BE2C (cell line): ENCODE measurements around the gene DUOX1.

Source experiments
- DNase-seq: peaks from one replicate; pipeline ENCODE4 v3.0.0-alpha.2; 2020
- H3K27me3 ChIP-seq: fragments of 250-450 bp; sonication (Bioruptor Pico); 2 replicates; pipeline ENCODE4 v1.5.1; 2020; ENCODE audit warnings: mild to moderate bottlenecking
- H3K36me3 ChIP-seq: fragments of 250-450 bp; sonication (Bioruptor Pico); 2 replicates; pipeline ENCODE4 v1.5.1; 2020; ENCODE audit warnings: mild to moderate bottlenecking
- H3K4me1 ChIP-seq: fragments of 250-450 bp; sonication (Bioruptor Pico); 2 replicates; pipeline ENCODE4 v1.5.1; 2020
- H3K4me3 ChIP-seq: 2 replicates; pipeline ENCODE4 v1.5.1; 2011; ENCODE audit warnings: low read depth, low read length
- H3K9me3 ChIP-seq: fragments of 250-450 bp; sonication (Bioruptor Pico); 2 replicates; pipeline ENCODE4 v1.5.1; 2020
- CTCF ChIP-seq: IDR thresholded peaks from 2 replicates; pipeline ENCODE4 v1.5.1; 2012; ENCODE audit warnings: mild to moderate bottlenecking, low read depth, low read length

DUOX1 gene

DNA sequence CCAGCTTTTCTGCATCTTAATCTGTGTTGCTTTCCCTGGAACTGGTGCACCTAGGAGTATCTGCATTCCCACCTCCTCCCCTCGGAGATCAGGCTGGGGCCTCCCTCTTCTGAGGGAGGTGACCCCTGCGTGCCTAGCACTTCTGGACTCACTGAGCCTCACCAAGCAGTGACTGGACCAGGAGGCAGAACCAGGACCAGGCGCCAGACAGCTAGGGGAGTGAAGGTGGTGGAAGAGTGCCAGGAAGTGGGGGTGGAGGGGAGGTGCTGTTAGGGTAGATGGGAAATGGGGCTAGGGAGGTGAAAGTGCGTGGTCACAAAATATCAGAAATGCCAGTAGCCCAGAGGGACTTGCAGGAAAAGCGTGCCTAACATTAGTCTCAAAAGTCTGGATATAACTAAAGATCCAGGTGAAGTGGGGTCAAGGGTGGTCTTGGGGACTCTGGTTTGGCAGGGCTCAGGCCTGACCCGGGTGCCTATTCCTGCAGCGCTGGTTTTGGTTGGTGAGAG is 14.4 kb upstream of the DUOX1 start:
- no peak for DNase-seq
- Histone ChIP-seq H3K36me3 (no peaks in the 10 kb centered on the region), H3K9me3 (no peaks in the 10 kb centered on the region), H3K4me3 (no peak overlapping the region), H3K27me3 (peaks cover 42% of the 10 kb centered on the region), H3K4me1 (no peaks in the 10 kb centered on the region; the same call in 1 of the 2 replicates)
- TF ChIP-seq CTCF, result no peak

DNA sequence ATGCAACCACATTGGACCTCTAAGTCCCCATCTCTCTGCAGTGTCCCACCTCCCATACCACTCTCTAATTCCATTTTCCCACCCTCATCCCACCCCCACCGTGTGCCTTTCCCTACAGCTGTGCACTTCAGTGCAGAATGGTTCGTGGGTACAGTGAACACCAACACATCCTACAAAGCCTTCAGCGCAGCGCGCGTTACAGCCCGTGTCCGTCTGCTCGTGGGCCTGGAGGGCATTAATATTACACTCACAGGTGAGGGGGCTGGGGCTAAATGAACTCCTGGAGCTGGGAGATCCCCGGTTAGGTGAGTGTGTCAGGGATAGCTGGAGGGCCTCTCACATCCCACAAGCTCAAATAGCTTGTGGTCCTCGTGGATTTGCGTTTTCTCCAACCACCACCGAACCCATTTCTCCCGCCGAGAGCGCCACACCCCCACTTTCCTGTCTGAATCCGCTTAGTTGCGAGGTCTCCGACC is 13.8 kb upstream of the DUOX1 start:
- Histone ChIP-seq H3K4me1 (no peaks in the 10 kb centered on the region; the same call in 1 of the 2 replicates), H3K4me3 (no peak overlapping the region), H3K36me3 (no peaks in the 10 kb centered on the region), H3K9me3 (no peaks in the 10 kb centered on the region), H3K27me3 (peaks cover 42% of the 10 kb centered on the region)
- DNase-seq, result no peak
- TF ChIP-seq CTCF, result no peak

DNA sequence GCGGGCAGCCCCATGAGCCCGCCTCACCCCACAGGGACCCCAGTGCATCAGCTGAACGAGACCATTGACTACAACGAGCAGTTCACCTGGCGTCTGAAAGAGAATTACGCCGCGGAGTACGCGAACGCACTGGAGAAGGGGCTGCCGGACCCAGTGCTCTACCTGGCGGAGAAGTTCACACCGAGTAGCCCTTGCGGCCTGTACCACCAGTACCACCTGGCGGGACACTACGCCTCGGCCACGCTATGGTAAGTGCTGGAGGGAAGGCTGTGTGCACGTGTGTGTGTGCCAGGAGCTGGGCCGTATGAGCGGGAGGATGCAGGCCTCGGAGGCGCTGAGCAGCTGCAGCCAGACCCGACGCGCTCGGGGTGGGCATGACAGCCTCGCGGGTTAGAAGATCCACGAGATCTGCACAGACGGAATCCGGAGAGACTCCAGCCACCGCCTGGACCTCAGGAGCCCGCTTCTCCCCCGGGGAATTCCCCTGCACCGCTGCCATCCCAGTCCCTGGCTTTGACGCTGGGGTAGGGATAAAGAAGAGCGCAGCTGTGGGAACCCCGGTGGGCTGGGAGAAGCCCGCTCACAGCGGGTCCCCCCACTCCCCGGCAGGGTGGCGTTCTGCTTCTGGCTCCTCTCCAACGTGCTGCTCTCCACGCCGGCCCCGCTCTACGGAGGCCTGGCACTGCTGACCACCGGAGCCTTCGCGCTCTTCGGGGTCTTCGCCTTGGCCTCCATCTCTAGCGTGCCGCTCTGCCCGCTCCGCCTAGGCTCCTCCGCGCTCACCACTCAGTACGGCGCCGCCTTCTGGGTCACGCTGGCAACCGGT is 13.1 kb upstream of the DUOX1 start:
- no peak for DNase-seq
- peaks cover 37% of the 10 kb centered on the region for H3K27me3 ChIP-seq
- no peak for TF ChIP-seq CTCF
- H3K36me3 ChIP-seq, result no peaks in the 10 kb centered on the region
- H3K4me1 ChIP-seq, result no peaks in the 10 kb centered on the region; the same call in 1 of the 2 replicates
- no peak overlapping the region for H3K4me3 ChIP-seq
- no peaks in the 10 kb centered on the region for H3K9me3 ChIP-seq

DNA sequence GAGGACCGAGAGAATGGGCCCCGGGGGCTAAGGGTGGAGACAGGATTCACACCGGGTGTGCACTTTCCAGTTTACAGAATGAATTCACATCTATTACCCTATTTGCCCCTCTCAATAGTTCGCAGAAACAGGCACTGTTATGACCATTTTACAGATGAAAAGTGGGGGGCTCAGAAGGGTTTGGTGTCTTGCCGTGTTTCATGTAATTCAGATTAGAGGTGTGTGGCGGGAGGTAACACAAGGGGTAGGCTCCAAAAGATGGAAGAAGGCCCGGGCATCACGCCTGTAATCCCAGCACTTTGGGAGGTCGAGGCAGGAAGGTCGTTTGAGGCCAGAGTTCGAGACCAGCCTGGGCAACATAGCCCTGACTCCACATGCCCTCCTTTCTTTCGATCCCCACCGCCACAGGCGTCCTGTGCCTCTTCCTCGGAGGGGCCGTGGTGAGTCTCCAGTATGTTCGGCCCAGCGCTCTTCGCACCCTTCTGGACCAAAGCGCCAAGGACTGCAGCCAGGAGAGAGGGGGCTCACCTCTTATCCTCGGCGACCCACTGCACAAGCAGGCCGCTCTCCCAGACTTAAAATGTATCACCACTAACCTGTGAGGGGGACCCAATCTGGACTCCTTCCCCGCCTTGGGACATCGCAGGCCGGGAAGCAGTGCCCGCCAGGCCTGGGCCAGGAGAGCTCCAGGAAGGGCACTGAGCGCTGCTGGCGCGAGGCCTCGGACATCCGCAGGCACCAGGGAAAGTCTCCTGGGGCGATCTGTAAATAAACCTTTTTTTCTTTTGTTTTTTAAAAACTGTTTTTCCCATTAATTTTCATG is 12.3 kb upstream of the DUOX1 start:
- TF ChIP-seq CTCF, result no peak
- peaks cover 29% of the 10 kb centered on the region for H3K27me3 ChIP-seq

GRCh38 chr15:45118131-45118588 is 11.6 kb upstream of the DUOX1 start:
- H3K27me3 ChIP-seq, result peaks cover 22% of the 10 kb centered on the region
- peak; percentile 100 for TF ChIP-seq CTCF
- DNase-seq, result peak; percentile 94
- H3K36me3 ChIP-seq, result no peaks in the 10 kb centered on the region
- H3K4me3 ChIP-seq, result no peak overlapping the region
- no peaks in the 10 kb centered on the region for H3K9me3 ChIP-seq
- no peaks in the 10 kb centered on the region for H3K4me1 ChIP-seq

More for the DNA sequence above, 12.3 kb upstream of the DUOX1 start:
- Histone ChIP-seq H3K9me3 (no peaks in the 10 kb centered on the region), H3K4me1 (no peaks in the 10 kb centered on the region; the same call in 1 of the 2 replicates), H3K4me3 (no peak overlapping the region), H3K36me3 (no peaks in the 10 kb centered on the region)
- DNase-seq, result no peak
